D721Med (cell line): ENCODE results near the gene POLA1.

ENCODE experiments used
- DNase-seq: peaks from one replicate; pipeline ENCODE4 v3.0.0; 2011; ENCODE audit warnings: low spot score; ENCODE audit not compliant: insufficient read length
- FAIRE-seq: peaks from 2 replicates; lab custom pipeline; 2011; peaks lifted over from hg19 to GRCh38; lab: Jason Lieb, UNC
- CTCF ChIP-seq: IDR thresholded peaks from 2 replicates; pipeline ENCODE4 v1.5.1; 2012; ENCODE audit warnings: mild to moderate bottlenecking, control low read depth; ENCODE audit not compliant: insufficient read depth; ENCODE audit errors: missing control alignments

The POLA1 gene

GRCh38 chrX:25011589-25012432, 318.1 kb downstream of the POLA1 start:
- DNase-seq (no peak), FAIRE-seq (no peak)
- TF ChIP-seq CTCF = no peak

- no peak for FAIRE-seq
- TF ChIP-seq CTCF = no peak
- no peak for DNase-seq
Observed at GRCh38 chrX:25012433-25012735, 318.7 kb downstream of the POLA1 start.

- no peak for TF ChIP-seq CTCF
- FAIRE-seq = no peak
- DNase-seq = no peak
Observed at GRCh38 chrX:25012793-25013631, 319.3 kb downstream of the POLA1 start.

- TF ChIP-seq CTCF = no peak
- no peak for DNase-seq
- no peak for FAIRE-seq
Observed at GRCh38 chrX:25013632-25014365, 320.1 kb downstream of the POLA1 start.

GRCh38 chrX:25014366-25014838, 320.7 kb downstream of the POLA1 start:
- no peak for FAIRE-seq
- no peak for TF ChIP-seq CTCF

GRCh38 chrX:25015486-25016360, 322.0 kb downstream of the POLA1 start, which contains the start of gene ARX:
Gene ARX, minus strand, starts transcription at chrX:25015965. Its CDS starts 228 bp downstream, at chrX:25015737.
- no peak for TF ChIP-seq CTCF
- no peak for DNase-seq
- no peak for FAIRE-seq

More at GRCh38 chrX:25014366-25014838, 320.7 kb downstream of the POLA1 start:
- DNase-seq = no peak
